Left renal cortex interstitium (tissue), 4 donors: ENCODE data around the gene TFAP2D. TPM values are rescaled to one million over a fixed set of nuclear protein-coding genes. Genes with fewer than 3 reads are reported as not detected.

Experiments
- DNase-seq, 4 donors: peaks; one replicate each; pipeline ENCODE4 v3.0.0-alpha.2; 2013; ENCODE audit warnings: low read depth in 4 of 4, low spot score in 2 of 4, missing footprints in 1 of 4
- polyA plus RNA-seq, 4 donors: library from polyadenylated mRNA; unstranded; fragments of 120-200 nt; gene quantifications; one replicate each; pipeline ENCODE4 v1.2.1, GENCODE V29; 2013; ENCODE audit not compliant: insufficient read length in 4 of 4

Gene TFAP2D
- polyA plus RNA-seq, result not detected

GRCh38 chr6:50713226-50713625 is at the start of gene TFAP2D:
TFAP2D (plus strand) TSS chr6:50713526; CDS start chr6:50714056, 530 bp downstream.
- DNase-seq, result no peak

GRCh38 chr6:50663806-50664205 is 49.5 kb upstream of the TFAP2D start:
- DNase-seq, result no peak

GRCh38 chr6:50666089-50666488 is 47.2 kb upstream of the TFAP2D start:
- DNase-seq, result no peak

- no peak for DNase-seq
Observed at GRCh38 chr6:50681213-50681824, 32.0 kb upstream of the TFAP2D start.

GRCh38 chr6:50689210-50689609 is 24.1 kb upstream of the TFAP2D start:
- DNase-seq, result no peak

- DNase-seq, result no peak
Observed at GRCh38 chr6:50691814-50692495, 21.4 kb upstream of the TFAP2D start.

DNA sequence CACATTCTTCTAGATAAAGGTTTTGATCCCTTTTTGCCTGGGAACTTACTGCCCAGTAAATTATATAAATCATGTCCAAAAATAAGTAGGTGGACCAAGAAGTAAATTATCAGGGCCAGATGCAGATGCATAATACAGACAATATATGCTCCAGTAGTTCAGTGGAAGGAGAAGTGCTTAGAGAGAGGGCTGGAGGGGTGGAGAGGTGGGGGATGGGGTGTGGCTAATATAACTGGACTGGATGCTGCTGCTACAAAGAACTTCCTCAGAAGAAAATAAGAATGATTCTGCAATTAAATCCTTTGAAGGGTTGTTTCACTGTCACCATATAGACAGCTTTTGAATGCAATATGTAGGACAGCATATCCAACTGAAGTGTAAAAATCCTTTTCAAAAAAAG is 14.8 kb upstream of the TFAP2D start:
- no peak for DNase-seq

GRCh38 chr6:50699051-50699775 is 14.1 kb upstream of the TFAP2D start:
- DNase-seq, result peak in 1 of 4 donors; percentile 34

- no peak for DNase-seq
Observed at GRCh38 chr6:50706575-50706974, 6.8 kb upstream of the TFAP2D start.

DNA sequence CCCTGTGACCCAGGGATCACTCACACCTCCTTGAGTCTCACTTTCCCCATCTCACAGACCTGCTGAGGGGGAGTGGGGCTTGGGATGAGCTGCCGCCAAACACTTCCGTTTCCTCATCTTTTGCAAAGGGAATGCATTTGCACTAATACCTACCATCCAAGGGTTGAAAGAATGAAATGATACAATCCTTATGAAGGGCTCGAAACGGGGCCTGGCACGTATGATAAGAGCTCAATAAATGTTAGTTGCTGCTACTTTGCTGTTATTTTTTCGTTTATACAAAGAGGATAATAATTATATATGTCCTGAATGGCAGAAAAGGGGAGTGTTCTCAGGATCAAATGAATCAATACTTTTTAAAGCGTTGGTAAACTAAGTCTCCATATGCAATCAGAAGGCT is 6.1 kb upstream of the TFAP2D start:
- DNase-seq, result no peak

- DNase-seq, result no peak
Observed at GRCh38 chr6:50707652-50708300, 5.5 kb upstream of the TFAP2D start.

DNA sequence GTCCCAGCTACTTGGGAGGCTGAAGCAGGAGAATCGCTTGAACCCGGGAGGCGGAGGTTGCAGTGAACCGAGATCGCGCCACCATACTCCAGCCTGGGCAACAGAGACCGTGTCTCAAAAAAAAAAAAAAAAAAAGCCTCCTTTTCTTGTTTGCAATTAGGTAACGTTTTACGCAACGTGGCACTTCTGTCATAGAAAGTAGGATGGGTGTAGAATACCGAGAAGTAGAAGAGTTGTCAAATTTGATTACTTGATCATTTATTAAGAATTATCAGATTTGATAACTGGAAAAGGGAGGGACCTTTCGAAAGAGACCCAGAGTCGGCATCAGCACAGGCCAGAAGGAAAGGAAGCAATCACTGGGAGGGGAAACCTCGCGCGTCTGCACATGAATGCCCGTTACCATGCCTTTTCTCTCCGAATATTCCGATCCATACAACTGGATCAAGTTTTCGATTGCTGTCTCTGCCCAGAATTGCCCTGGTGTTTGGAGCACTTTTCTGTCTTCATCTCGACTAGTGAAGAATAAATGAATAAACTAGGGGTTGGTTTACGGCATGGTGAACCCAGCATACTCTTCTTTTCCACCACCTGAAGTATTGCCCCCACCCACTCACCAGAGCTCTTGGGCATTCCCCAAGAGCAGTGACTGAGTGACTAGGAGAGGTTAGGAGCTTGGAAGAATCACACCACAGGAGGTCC is 4.5 kb upstream of the TFAP2D start:
- no peak for DNase-seq

DNA sequence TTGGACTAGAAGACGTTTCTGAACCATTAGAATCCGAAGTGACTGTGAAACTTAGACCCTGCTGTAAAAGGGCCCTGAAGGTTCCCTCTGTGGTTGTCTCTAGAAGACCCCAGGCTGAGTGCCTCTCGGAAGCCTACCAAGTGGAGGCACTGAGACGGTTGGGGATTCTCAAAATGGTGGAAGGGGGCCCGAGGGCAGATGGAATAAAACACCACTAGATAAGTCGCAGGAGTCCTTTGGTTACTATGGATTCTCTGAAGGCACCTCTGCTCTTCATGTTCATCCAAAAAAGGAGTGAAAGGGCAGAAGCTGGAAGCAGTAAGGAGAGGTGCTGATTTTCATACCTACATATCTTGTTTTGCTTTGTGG is 4.0 kb upstream of the TFAP2D start:
- DNase-seq, result no peak

- no peak for DNase-seq
Observed at GRCh38 chr6:50711686-50712085, 1.6 kb upstream of the TFAP2D start.

GRCh38 chr6:50712291-50712690 is 1.0 kb upstream of the TFAP2D start:
- DNase-seq, result no peak

DNA sequence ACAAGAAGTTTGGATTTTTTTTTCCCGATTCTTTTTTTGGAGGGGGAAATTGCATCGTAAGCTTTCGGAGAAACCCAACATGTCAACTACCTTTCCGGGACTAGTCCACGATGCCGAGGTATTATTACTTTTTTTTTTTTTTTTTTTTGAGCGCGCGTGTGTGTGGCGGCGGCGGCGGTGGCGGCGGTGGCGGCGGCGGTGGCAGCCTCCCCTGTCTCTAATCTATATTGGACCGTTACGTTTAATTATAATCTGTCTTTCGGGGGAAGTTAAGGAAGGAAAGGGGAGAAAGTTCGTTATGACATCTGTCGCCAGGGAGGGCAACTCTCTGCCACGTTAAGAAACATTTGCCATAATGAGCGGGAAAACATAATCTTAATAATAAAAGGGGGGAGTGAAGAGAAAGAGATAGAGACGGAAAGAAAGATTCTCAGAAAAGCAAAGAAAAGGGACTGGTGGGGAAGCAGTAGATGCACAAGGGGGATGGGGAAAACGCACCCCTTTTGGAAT is 706 bp downstream of the TFAP2D start:
- no peak for DNase-seq

GRCh38 chr6:50714487-50715379 is 1.4 kb downstream of the TFAP2D start:
- no peak for DNase-seq

- DNase-seq, result no peak
Observed at GRCh38 chr6:50716899-50717509, 3.7 kb downstream of the TFAP2D start.
